HG03196 (cell line): Measurements from ENCODE around the gene ABLIM1.

Source experiments
- ATAC-seq: cut with Tn5 transposase; IDR thresholded peaks from one replicate; pipeline ENCODE4 v1.9.1; 2021; ENCODE audit not compliant: unreplicated experiment

The ABLIM1 gene

GRCh38 chr10:114680543-114681117 is 22.6 kb upstream of the ABLIM1 start:
- no peak for ATAC-seq

- ATAC-seq = no peak
Observed at GRCh38 chr10:114679552-114679951, 21.5 kb upstream of the ABLIM1 start.

- no peak for ATAC-seq
Observed at GRCh38 chr10:114678820-114679219, 20.7 kb upstream of the ABLIM1 start.

DNA sequence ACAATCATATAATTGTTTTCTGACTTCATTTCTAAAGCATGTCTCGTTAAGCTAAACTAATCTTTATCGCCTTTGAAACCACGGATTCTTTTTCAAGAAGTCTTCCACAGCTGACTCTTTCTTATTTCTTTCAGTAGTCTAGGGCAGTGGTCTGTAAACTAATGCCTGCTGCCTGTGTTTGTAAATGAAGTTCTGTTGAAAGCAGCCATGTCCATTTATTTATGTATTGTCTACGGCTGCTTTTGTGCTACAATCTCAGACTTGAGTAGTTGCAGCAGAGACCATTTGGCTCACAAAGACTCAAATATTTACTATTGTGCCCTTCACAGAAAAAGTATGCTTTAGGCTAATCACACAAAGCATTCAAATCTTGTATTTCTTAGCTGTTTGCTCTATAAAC is 20.3 kb upstream of the ABLIM1 start:
- no peak for ATAC-seq

DNA sequence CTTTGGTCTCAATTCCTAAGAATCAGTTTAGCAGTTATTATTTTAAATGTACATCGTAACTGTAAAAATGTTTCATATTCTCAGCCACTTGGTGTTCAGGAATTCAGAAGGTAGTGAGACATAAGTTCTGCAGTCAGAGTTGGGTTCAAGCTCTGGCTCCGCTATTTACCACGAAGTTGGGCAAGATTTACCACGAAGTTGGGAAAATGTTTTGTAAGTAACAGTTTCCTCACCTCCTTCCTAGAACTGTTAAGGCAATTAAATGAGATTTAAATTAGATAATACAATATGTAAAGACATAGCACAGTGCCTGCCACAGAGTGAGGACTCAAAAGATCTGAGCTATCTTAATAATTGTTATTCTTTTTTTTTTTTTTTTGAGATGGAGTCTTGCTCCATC is 16.3 kb upstream of the ABLIM1 start:
- no peak for ATAC-seq

DNA sequence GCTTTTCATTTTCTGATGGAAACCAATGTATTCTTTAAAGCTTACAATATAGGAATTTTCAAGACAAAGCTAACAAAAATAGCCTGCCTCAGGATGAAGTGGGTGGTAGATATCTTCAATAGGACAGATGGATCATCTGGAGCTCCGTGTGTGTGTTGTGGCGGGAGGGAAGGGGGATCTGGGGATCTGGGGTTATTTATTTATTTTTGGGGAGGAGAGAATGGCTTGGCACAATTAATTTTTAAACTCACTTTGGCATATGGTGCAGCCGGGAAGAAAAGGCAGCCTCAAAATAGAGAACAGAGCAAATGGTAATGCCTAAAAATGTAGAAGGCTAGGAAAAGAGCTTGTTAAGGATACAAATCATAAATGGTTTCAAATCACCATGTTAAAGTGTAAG is 11.6 kb upstream of the ABLIM1 start:
- ATAC-seq = no peak

GRCh38 chr10:114668375-114669080 is 10.5 kb upstream of the ABLIM1 start:
- no peak for ATAC-seq

- ATAC-seq = no peak
Observed at GRCh38 chr10:114665873-114666272, 7.8 kb upstream of the ABLIM1 start.

- ATAC-seq = no peak
Observed at GRCh38 chr10:114665406-114665805, 7.3 kb upstream of the ABLIM1 start.

DNA sequence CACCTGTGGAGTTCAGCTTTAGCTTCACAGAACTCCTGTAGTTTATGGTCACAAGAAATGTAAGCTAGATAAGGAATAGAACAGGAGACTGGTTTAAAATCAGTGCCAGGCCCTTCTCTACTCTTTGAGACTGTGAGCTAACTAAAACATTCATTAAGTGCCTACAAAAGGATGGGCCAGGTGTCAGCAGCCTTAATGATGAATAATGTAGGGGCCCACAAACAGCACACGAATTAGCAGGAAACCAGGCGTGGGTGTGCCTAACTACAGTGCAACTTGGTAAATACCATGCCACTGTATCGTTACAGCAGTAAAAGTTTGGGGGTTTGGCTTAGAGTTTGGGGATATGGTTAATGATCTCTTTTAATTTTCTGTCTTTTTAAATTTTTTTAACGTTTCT is 6.1 kb upstream of the ABLIM1 start:
- no peak for ATAC-seq

GRCh38 chr10:114663626-114664025 is 5.6 kb upstream of the ABLIM1 start:
- ATAC-seq = no peak

DNA sequence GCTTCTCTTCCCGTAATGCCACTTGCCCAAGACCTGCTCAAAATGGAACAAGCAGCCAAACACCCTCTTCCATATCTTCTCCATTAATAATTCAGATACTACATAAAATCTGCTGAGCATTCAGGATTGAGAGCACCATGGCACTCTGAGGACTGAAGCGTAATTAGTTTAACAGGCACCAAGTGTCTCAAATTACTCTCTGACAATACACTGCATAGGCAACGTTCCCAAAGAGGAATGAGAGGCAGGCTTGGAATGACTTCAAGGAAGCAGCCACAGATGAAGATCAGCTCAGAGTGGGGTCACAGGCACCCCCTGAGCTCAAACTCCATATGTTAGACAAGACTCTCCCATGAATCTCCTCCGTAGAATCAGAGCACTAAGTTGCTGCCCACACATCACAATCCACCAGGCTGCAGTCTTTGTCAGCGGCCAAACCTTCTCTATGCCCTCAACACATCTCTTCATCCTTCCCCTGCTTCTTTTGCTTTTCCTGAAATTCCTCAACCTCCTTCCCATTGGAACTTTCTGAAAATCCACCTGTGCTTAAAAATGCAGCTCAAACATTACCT is 4.7 kb upstream of the ABLIM1 start:
- ATAC-seq = no peak

GRCh38 chr10:114661212-114661880 is 3.3 kb upstream of the ABLIM1 start:
- ATAC-seq = no peak

- ATAC-seq = no peak
Observed at GRCh38 chr10:114655671-114656070, 2.4 kb downstream of the ABLIM1 start.

DNA sequence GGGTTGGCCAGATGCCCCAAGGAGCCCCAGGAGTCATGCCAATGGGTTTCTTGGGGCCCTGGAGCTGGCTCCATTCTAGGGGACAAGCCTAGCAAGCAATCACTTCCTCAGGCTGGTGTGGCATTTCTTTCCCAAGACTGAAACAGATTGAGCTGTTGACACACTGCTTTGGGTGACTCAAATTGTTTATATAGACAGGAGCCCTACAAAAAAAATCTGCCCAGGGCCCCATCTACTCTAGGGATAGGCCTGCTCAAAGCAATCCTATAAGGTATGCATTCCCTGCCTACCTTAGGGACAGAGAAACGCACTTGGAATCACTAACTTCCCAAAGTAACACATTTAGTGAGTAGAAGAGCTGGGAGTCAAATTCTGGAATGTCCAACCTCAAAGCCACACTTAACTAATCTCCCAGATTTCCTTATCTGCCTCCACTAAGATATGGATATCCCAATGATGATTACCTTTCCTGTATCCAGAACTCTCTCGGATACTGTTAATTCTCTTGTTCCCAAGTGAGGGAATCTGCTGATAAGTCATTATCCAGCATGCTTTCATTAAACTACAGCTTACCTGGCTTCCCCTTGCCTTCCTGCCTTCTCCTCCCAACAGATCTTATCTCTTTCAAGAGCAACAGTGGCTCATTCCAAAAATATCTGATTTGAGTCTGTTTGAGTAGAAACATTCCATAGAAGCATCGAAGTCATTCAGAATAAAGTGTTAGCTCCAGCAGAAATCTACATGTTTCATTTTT is 3.1 kb downstream of the ABLIM1 start:
- no peak for ATAC-seq

- no peak for ATAC-seq
Observed at GRCh38 chr10:114653926-114654325, 4.1 kb downstream of the ABLIM1 start.

- no peak for ATAC-seq
Observed at GRCh38 chr10:114652402-114653368, 5.4 kb downstream of the ABLIM1 start.

- ATAC-seq = no peak
Observed at GRCh38 chr10:114650831-114651230, 7.2 kb downstream of the ABLIM1 start.

DNA sequence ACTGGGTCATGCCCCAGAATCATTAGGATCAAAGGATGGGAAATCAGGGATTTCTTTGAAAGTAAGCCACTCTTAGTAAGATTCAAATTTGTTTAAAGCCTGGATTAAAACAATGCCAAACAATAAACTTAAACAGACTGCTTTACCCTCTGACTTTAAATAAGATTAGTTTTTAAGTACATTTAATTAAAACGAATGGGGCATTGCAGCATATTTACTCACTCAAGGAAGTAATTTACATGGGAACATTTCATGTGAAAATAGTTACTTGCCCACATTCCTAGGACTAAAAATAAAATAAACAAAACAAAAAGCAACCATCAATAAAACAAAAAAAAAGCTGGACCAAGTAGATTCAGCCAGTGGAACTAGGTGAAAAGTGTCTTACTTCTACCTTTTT is 7.8 kb downstream of the ABLIM1 start:
- no peak for ATAC-seq

- no peak for ATAC-seq
Observed at GRCh38 chr10:114649217-114649903, 8.7 kb downstream of the ABLIM1 start.
